ENCODE results near the gene HSD17B7.
"Not testable (repeated sequence)": the region's sequence is repeated elsewhere in the genome, so short reads cannot be mapped to it uniquely, and the experiment has no call there.

HSD17B7 gene

DNA sequence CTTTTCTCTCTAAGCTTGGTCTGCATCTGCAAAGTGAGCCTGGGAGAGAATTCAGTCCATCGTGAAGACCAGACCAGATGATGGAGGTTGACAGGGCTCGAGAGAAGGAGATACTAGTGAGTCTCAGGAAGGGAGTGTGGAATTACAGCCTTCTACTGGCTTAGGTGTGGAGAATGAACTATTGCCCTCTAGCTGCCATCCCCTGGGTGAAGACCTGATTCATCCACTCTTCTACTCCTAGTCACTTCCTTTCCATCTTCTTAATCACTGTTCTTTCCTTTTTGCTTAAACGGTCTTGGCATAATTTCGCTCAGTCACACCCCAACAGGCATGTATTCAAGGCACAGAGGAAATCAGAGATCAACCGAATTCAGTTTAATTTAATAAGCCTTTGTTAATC, 34.0 kb upstream of the HSD17B7 start:
- TF ChIP-seq, protein P1, sequence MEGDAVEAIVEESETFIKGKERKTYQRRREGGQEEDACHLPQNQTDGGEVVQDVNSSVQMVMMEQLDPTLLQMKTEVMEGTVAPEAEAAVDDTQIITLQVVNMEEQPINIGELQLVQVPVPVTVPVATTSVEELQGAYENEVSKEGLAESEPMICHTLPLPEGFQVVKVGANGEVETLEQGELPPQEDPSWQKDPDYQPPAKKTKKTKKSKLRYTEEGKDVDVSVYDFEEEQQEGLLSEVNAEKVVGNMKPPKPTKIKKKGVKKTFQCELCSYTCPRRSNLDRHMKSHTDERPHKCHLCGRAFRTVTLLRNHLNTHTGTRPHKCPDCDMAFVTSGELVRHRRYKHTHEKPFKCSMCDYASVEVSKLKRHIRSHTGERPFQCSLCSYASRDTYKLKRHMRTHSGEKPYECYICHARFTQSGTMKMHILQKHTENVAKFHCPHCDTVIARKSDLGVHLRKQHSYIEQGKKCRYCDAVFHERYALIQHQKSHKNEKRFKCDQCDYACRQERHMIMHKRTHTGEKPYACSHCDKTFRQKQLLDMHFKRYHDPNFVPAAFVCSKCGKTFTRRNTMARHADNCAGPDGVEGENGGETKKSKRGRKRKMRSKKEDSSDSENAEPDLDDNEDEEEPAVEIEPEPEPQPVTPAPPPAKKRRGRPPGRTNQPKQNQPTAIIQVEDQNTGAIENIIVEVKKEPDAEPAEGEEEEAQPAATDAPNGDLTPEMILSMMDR (IDR thresholded peaks at IDR 0.05; ENCODE audit: low read length, missing control alignments), result peak; percentile 8
- no peak overlapping the region for H3K4me3 ChIP-seq (replicated peaks; ENCODE audit: low read depth, low read length)
- DNase-seq (ENCODE audit: low read depth), result no peak

DNA sequence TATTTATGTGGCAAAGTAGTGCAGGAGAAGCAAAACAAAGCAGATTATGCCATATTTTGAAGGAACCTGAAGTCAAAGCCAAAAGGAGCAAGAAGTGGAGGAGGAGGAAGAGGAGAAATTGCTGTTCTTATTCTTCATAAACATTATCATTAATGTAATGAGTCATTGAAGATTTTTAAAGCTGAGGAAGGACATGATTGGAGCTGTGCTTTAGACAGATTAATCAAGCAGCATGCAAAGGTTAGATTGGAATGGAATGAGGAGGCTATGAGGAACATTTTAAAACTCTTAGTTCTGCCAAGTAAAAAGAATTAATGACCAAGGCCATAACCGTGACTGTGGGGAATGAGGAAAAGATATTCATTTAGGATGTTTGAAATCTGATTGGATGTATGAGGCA, 33.0 kb upstream of the HSD17B7 start:
- TF ChIP-seq, protein P1 (IDR thresholded peaks at IDR 0.05; ENCODE audit: low read length, missing control alignments), result no peak
- H3K4me3 ChIP-seq (replicated peaks; ENCODE audit: low read depth, low read length), result no peak overlapping the region
- DNase-seq (ENCODE audit: low read depth), result peak; percentile 23

- no peak overlapping the region for H3K4me3 ChIP-seq (replicated peaks; ENCODE audit: low read depth, low read length)
- no peak for DNase-seq (ENCODE audit: low read depth)
Observed at GRCh38 chr1:162765788-162766187, 24.7 kb upstream of the HSD17B7 start.

GRCh38 chr1:162772571-162773154, 17.8 kb upstream of the HSD17B7 start:
- DNase-seq (ENCODE audit: low read depth), result peak; percentile 43
- TF ChIP-seq, protein P1 (IDR thresholded peaks at IDR 0.05; ENCODE audit: low read length, missing control alignments), result peak; percentile 5
- no peak overlapping the region for H3K4me3 ChIP-seq (replicated peaks; ENCODE audit: low read depth, low read length)

More at GRCh38 chr1:162765788-162766187, 24.7 kb upstream of the HSD17B7 start:
- TF ChIP-seq, protein P1 (IDR thresholded peaks at IDR 0.05; ENCODE audit: low read length, missing control alignments), result no peak

DNA sequence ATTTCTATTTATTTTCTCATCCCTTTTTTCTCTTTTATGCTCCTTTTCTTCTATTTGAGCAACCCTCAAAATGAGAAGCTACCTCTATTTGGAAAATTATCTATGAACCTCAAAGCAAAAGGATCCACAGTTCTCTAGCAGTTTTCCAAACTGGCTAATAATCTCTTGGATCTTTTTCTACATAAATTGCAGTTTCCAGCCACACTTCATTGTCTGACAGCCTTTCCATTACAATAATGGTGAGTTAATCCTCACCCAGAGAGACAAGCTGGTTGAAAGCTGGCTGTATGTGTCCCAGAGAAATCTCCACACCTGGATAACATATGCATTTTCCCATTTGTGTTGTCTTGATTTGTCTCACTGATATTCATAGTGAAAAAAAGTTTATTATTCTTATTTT, 16.5 kb upstream of the HSD17B7 start:
- DNase-seq (ENCODE audit: low read depth), result no peak
- TF ChIP-seq, protein P1 (IDR thresholded peaks at IDR 0.05; ENCODE audit: low read length, missing control alignments), result no peak
- no peak overlapping the region for H3K4me3 ChIP-seq (replicated peaks; ENCODE audit: low read depth, low read length)

- no peak for DNase-seq (ENCODE audit: low read depth)
- H3K4me3 ChIP-seq (replicated peaks; ENCODE audit: low read depth, low read length), result no peak overlapping the region
- TF ChIP-seq, protein P1 (IDR thresholded peaks at IDR 0.05; ENCODE audit: low read length, missing control alignments), result no peak
Observed at GRCh38 chr1:162779043-162779442, 11.5 kb upstream of the HSD17B7 start.

DNA sequence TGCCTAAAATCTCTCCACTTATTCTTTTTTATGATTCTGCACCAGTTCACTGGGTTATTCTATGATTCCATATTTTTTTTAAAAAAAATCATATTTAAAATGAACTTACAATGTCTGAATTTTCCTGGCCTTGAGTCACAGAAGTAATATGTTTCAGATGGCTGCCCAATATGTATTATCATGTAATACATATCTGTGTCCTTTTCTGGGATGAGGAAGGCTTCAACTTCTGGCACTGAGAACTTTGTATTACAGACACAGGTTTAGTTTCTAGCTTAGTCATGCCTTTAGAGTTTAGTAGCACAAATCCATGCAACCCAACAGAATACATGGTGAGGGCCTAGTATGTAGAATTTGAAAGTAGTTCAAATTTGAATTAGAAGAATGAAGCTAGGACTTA, 7.8 kb upstream of the HSD17B7 start:
- TF ChIP-seq, protein P1 (IDR thresholded peaks at IDR 0.05; ENCODE audit: low read length, missing control alignments), result no peak
- DNase-seq (ENCODE audit: low read depth), result no peak
- no peak overlapping the region for H3K4me3 ChIP-seq (replicated peaks; ENCODE audit: low read depth, low read length)

- not testable (repeated sequence) for H3K4me3 ChIP-seq (replicated peaks; ENCODE audit: low read depth, low read length); DNase-seq (ENCODE audit: low read depth)
Observed at GRCh38 chr1:162784926-162785325, 5.6 kb upstream of the HSD17B7 start.

DNA sequence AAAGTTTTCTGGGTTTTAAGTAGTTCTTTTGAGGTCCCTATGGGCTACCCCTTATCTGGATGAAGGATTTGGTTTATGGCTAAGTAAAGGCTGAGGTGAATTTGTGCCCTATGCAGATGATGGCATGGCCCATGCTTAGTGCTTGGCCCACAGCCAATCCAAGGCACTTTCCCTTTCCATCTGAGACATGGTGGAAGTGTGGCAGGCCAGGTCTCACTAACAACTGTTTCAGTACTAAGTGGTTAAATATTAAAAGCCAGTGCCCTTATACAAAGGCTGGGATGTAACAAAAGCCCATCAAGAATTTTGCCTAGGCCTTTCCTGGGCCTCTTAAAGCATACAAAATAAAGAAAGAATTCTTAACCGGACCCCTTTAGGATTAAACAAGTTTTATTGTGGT, 1.7 kb upstream of the HSD17B7 start:
- DNase-seq (ENCODE audit: low read depth); H3K4me3 ChIP-seq (replicated peaks; ENCODE audit: low read depth, low read length): not testable (repeated sequence)

DNA sequence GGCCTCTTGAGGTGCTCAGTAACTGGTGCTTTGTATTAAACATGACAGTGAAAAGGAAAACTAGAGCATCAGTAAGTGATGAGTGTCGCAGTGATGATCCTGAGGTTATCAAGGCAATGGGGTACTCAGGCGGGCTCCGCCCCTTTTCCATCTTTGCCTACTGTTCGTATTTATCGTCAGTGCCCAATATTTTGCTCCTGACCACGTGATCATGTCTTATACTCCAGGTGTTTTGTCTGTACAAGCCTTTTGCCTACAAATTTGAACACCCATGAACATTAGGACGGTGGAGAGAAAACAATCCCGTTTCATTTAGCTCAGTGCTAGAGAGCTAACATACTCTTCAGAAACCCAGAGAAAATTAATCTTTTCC, 469 bp downstream of the HSD17B7 start:
- peak overlapping the region; percentile 60 for H3K4me3 ChIP-seq (replicated peaks; ENCODE audit: low read depth, low read length)
- peak; percentile 4 for DNase-seq (ENCODE audit: low read depth)

DNA sequence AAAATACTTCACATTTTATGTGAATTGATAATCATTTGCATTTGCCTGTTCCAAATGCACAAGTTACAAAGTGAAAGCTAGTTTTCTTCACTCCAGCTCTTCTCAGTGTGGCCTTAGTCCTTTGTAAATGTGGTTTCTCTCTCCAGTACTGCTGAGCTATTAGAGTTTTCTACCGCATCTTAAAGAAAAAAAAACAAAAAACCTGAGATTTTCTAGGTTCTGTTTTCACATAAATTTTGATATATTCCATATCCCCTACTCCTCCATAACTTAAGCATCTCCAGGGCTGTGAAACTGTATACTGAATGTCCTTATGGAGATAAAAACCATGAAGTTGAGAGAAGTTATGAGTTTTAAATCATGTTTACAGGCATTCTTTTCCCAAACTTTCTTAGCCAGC, 3.8 kb downstream of the HSD17B7 start:
- DNase-seq (ENCODE audit: low read depth); H3K4me3 ChIP-seq (replicated peaks; ENCODE audit: low read depth, low read length): not testable (repeated sequence)
